ENCODE measurements around the gene DEFB110. TPM values are rescaled to one million over a fixed set of nuclear protein-coding genes. Genes with fewer than 3 reads are reported as not detected.

The DEFB110 gene
- polyA plus RNA-seq, 1 of the 3 experiments (the other 2 are of a cell fraction): not detected

- no peak overlapping the region for H3K27ac ChIP-seq (ENCODE audit: low read depth in 2 of 2, low read length in 1 of 2)
- no peaks in the 10 kb centered on the region for H3K9me2 ChIP-seq
- H3F3A ChIP-seq (replicated peaks; ENCODE audit: insufficient read depth): no peaks in the 10 kb centered on the region
- POLR2A ChIA-PET: no interaction called here
- no peak overlapping the region for H3K4me3 ChIP-seq (ENCODE audit: low read depth in 2 of 2, low read length in 1 of 2)
- H3K4me2 ChIP-seq: no peak overlapping the region
- no peaks in the 10 kb centered on the region for H3K9me3 ChIP-seq
- no peaks in the 10 kb centered on the region for H3K36me3 ChIP-seq (replicated peaks in 1 of 2; ENCODE audit: control insufficient read depth in 1 of 2, insufficient read depth in 2 of 2, low read length in 1 of 2)
- H2AFZ ChIP-seq (ENCODE audit: low read depth): no peak overlapping the region
- TF ChIP-seq PBX3 (IDR thresholded peaks at IDR 0.05): no peak
- no peak for TF ChIP-seq JUND (IDR thresholded peaks at IDR 0.05)
- TF ChIP-seq SIN3A (IDR thresholded peaks at IDR 0.05; ENCODE audit: borderline replicate concordance, low read depth, low read length): no peak
- no peak for TF ChIP-seq USF2 (IDR thresholded peaks at IDR 0.05; ENCODE audit: borderline replicate concordance, low read depth, low read length)
- TF ChIP-seq TEAD4 (IDR thresholded peaks at IDR 0.05; ENCODE audit: borderline replicate concordance, insufficient read depth): no peak
- no peak for DNase-seq
- no peaks in the 10 kb centered on the region for H3K4me1 ChIP-seq (ENCODE audit: control insufficient read depth in 1 of 2, insufficient read depth in 2 of 2, low read depth in 1 of 2, low read length in 1 of 2)
- no peaks in the 10 kb centered on the region for H3K79me2 ChIP-seq (ENCODE audit: insufficient read depth)
- H3K9ac ChIP-seq: no peak overlapping the region
- H3K27me3 ChIP-seq (ENCODE audit: insufficient read depth): no peaks in the 10 kb centered on the region
- 0% methylated on average over 1 of the region's 1 CpG for WGBS (ENCODE audit: low lambda C conversion rate)
- no peaks in the 10 kb centered on the region for H4K20me1 ChIP-seq (ENCODE audit: insufficient read depth)
- CTCF ChIA-PET: no interaction called here
These were observed 34.4 kb upstream of the DEFB110 start for GRCh38 chr6:50056242-50056641.

- Histone ChIP-seq H2AFZ (ENCODE audit: low read depth) (no peak within 1 kb of the TSS), H3K9ac (no peak within 1 kb of the TSS), H3K4me2 (no peak within 1 kb of the TSS), H4K20me1 (ENCODE audit: insufficient read depth) (no peaks in the 10 kb centered on the region), H3K27ac (ENCODE audit: low read depth in 2 of 2, low read length in 1 of 2) (no peak within 1 kb of the TSS), H3F3A (replicated peaks; ENCODE audit: insufficient read depth) (no peaks in the 10 kb centered on the region), H3K4me1 (ENCODE audit: control insufficient read depth in 1 of 2, insufficient read depth in 2 of 2, low read depth in 1 of 2, low read length in 1 of 2) (no peaks in the 10 kb centered on the region), H3K9me3 (no peaks in the 10 kb centered on the region), H3K79me2 (ENCODE audit: insufficient read depth) (no peaks in the 10 kb centered on the region), H3K36me3 (replicated peaks in 1 of 2; ENCODE audit: control insufficient read depth in 1 of 2, insufficient read depth in 2 of 2, low read length in 1 of 2) (no peaks in the 10 kb centered on the region), H3K4me3 (ENCODE audit: low read depth in 2 of 2, low read length in 1 of 2) (no peak within 1 kb of the TSS), H3K27me3 (ENCODE audit: insufficient read depth) (no peaks in the 10 kb centered on the region), H3K9me2 (no peaks in the 10 kb centered on the region)
- ChIA-PET POLR2A (no interaction called here), CTCF (no interaction called here)
- no peak for DNase-seq
- no peak for TF ChIP-seq EP300 (IDR thresholded peaks at IDR 0.05; ENCODE audit: borderline replicate concordance in 1 of 2, low read depth in 1 of 2, low read length in 1 of 2)
- no peak for TF ChIP-seq EZH2phosphoT487 (IDR thresholded peaks at IDR 0.05; ENCODE audit: borderline replicate concordance, low read depth)
- 0% methylated on average over 1 of the region's 1 CpG for WGBS (ENCODE audit: low lambda C conversion rate)
These were observed 28.0 kb upstream of the DEFB110 start, which contains the start of gene DEFB112 for GRCh38 chr6:50049829-50050228. DEFB112 (minus strand) TSS chr6:50049929; CDS start chr6:50049869, 60 bp downstream.

GRCh38 chr6:50047026-50047425 lies 25.2 kb upstream of the DEFB110 start:
- Histone ChIP-seq H3K9me2 (no peaks in the 10 kb centered on the region), H3K4me2 (no peak overlapping the region), H3K9me3 (no peaks in the 10 kb centered on the region), H3F3A (replicated peaks; ENCODE audit: insufficient read depth) (no peaks in the 10 kb centered on the region), H3K9ac (no peak overlapping the region), H2AFZ (ENCODE audit: low read depth) (no peak overlapping the region), H3K36me3 (replicated peaks in 1 of 2; ENCODE audit: control insufficient read depth in 1 of 2, insufficient read depth in 2 of 2, low read length in 1 of 2) (no peaks in the 10 kb centered on the region), H3K4me3 (ENCODE audit: low read depth in 2 of 2, low read length in 1 of 2) (no peak overlapping the region), H3K79me2 (ENCODE audit: insufficient read depth) (no peaks in the 10 kb centered on the region), H3K27me3 (ENCODE audit: insufficient read depth) (no peaks in the 10 kb centered on the region), H3K27ac (ENCODE audit: low read depth in 2 of 2, low read length in 1 of 2) (no peak overlapping the region), H3K4me1 (ENCODE audit: control insufficient read depth in 1 of 2, insufficient read depth in 2 of 2, low read depth in 1 of 2, low read length in 1 of 2) (no peaks in the 10 kb centered on the region), H4K20me1 (ENCODE audit: insufficient read depth) (no peaks in the 10 kb centered on the region)
- DNase-seq: no peak
- CTCF ChIA-PET: no interaction called here
- 0% methylated on average over 2 of the region's 3 CpGs for WGBS (ENCODE audit: low lambda C conversion rate)
- POLR2A ChIA-PET: no interaction called here
- no peak for TF ChIP-seq SIN3A (IDR thresholded peaks at IDR 0.05; ENCODE audit: borderline replicate concordance, low read depth, low read length)
- no peak for TF ChIP-seq TEAD4 (IDR thresholded peaks at IDR 0.05; ENCODE audit: borderline replicate concordance, insufficient read depth)
- no peak for TF ChIP-seq IRF3 (IDR thresholded peaks at IDR 0.05; ENCODE audit: low read depth, low read length)
- TF ChIP-seq RCOR1 (IDR thresholded peaks at IDR 0.05; ENCODE audit: low read length): no peak
- no peak for TF ChIP-seq ZBTB33 (IDR thresholded peaks at IDR 0.05; ENCODE audit: borderline replicate concordance, low read depth)
- TF ChIP-seq FOXM1 (IDR thresholded peaks at IDR 0.05; ENCODE audit: low read depth): no peak
- no peak for TF ChIP-seq NRF1 (IDR thresholded peaks at IDR 0.05; ENCODE audit: low read depth, low read length)
- TF ChIP-seq YY1 (IDR thresholded peaks at IDR 0.05; ENCODE audit: low read depth): no peak
- no peak for TF ChIP-seq MAX (IDR thresholded peaks at IDR 0.05; ENCODE audit: low read depth)
- no peak for TF ChIP-seq CTCF (IDR thresholded peaks at IDR 0.05)
